GM19351 (cell line): ENCODE measurements around the gene CDC42EP4.
"Not testable (repeated sequence)": the region's sequence is repeated elsewhere in the genome, so short reads cannot be mapped to it uniquely, and the experiment has no call there.

Experiments used
- ATAC-seq: cut with Tn5 transposase; IDR thresholded peaks from one replicate; pipeline ENCODE4 v1.9.1; 2021; ENCODE audit warnings: mild to moderate bottlenecking, moderate library complexity; ENCODE audit not compliant: unreplicated experiment

CDC42EP4 gene

DNA sequence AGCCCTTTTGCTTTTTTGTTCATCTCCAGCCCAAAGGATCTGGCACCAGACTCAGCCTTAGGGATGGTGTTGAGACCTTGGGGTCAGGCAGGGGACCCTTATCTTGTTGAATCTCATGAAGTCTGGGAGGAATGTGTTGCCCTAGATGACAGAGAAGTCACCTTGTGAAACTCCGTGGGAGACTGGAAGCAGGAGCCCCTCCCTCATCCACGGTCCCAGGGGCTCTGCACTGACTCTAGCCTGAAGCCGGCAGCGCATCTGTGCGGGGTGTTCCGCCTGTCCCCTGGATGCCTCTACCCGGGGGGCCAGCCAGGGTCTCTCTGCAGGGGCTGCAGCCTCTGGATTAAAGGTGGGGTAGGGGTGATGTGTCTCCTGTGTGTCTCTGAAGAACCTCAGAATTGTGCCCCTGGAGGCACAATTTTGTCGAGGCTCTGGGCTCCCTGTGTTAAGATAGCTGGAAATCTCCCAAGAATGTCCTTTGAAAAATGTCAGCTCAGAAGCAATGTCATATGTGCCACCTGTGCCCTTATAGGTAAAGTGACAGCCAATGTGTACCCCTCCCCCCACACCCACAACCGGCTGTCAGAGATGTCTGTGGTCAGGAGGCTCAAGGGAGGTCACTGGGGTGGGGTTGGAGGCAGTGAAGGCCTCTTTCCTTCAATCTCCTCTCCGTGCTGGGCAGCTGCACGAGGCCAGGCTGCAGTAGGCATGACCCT lies 32.1 kb upstream of the CDC42EP4 start:
- ATAC-seq: no peak

DNA sequence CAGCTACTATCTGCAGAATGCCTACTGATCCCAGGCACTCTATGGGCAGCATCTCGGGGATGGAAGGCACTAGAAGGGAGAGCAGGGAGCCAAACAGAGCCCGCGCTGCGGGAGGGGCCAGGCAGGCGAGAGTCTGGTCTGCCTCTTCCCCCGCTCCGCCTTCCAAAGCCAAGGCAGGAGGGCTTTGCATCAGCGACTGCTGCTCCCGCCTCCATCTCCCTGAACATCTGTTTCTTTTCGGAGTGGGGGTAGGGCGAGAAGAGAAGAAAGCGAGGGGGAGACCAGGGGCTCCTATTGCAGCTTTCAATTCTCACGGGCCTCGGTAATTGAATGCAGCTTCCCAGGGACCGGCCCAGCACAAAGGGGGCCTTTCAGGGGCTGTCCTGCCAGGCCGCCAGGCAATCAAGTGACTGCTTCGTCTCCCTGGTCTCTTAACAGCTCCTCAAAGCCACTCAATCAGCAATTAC lies 31.4 kb upstream of the CDC42EP4 start:
- no peak for ATAC-seq

DNA sequence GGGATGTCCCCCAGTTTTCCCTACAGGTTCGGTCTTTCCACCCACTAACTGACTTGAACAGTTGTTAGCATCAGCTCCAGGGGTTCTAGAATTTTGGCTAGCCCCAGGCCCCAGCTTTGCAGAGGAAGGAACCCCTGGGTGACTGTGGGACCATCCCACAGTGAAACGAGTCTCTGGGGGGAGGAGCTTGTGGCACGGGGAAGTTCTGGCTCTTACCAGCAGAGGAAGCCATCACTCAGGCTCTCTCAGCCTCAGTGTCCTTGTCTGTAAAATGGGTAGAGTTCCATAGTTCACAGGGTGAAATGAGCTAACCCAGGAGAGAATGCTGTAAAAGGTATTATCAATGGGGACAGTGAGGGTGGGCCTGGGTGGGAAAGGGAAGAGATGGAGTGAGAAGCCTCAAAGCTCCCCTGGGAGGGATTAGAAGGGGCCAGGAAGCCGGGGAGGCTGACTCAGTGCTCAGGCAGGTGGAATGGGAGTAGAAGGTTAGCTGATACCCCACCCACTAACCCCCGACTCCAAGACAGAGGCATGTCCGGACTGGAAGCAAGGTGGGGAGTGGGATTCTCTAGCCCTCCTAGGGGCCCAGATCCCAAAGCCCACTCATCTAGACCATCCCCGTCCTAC lies 30.9 kb upstream of the CDC42EP4 start:
- no peak for ATAC-seq

DNA sequence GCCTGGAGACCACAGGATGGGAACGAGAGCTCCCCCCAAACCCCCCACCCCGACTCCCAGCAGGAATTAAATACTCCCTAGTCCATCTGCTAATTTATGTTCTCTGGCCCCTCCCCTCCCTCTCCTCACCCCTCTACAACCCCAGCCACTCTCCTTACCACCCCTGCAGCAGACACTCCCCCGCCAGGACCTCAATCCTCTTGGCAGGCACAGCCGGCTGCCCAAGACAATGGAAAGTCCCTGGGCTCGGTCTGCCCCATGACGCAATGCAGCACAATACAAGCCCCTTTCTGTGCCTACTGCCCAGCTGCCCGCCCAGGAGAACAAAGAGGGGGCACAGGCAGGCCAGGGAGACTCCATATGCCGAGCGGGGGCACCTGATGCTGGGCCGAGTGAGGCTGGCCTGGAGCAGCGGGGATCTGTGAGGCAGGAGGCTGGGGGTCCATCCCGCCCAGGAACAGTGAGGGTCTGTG lies 30.3 kb upstream of the CDC42EP4 start:
- ATAC-seq: no peak

DNA sequence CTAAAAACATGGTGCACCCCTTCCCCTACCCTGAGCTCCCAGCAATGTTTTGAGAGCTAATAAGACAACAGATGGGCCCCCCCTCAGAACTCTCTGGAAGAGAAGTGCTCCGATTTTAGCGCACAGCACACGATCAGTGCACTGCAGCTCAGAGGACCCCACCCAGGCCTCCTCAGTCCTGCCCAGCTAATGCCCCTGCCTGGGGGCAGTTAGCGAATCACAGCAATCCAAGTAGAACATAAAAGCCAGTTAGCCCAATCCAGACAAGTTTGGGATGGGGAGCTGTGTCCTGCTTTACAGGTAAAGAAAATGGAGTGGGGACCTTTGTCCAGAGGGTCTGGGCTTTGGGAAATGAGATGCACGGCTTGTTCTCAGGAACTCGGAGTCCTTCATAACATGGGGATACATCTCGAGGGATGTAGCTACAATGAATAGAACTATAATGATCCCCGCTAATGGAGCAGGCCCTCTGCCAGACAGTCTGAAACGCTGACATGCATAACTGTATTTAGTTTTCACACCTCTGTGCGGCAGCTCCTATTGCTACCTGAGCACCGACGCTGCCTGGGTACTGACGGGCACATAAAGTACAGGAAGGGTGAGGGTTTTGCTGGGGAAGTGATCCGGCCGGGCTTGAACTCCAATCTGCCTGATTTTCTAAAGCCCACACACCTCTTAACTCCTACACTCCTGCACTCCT lies 29.7 kb upstream of the CDC42EP4 start:
- no peak for ATAC-seq

DNA sequence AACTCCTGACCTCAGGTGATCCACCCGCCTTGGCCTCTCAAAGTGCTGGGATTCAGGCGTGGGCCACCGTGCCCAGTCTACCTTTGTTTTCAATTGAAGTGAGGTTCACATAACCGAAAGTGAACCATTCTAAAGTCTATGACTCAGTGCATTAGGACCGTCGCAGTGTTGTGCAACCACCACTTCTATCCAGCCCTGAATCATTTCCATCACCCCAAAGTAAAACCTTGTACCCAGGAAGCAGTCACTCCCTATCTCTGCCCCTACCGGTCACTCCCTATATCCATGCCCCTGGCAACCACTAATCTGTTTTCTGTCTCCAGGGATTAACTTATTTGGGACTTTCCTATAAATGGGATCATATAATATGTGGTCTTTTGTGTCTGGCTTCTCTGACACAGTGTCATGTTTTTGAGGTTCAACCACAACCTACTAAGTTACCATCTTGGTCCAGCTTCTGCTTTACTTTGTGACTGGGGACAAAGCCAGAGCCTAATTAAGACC lies 28.3 kb upstream of the CDC42EP4 start:
- no peak for ATAC-seq

DNA sequence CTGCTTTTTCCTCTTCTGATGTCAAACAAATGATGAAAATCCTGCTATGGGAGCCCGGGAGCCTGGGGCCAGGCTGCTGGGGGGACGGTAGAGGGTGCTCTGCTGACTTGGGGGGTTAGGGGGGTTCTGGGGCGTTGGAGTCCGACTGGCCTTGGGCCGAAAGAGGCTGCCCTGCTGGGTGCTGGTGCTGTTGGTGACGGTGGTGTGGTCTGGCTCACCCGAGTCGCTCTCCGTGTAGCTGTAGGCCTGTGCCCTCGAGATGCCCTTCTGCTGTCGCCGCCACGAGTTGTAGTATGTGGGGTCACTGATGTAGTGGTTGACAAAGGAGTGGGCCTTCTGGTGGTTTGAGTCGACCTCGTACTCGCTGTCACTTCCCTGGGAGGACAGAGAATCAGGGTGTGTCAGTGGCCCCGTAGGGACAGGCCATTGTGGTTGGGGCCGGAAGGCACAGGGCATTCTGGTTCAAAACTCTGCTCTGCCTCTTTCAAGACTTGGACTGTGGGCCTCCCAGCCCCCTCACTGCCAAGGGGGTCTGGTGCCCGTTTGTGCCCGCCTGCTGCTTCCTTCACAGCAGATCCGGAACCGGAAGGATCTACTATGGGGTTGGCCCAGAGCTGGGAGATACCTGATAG lies 26.9 kb upstream of the CDC42EP4 start:
- no peak for ATAC-seq

DNA sequence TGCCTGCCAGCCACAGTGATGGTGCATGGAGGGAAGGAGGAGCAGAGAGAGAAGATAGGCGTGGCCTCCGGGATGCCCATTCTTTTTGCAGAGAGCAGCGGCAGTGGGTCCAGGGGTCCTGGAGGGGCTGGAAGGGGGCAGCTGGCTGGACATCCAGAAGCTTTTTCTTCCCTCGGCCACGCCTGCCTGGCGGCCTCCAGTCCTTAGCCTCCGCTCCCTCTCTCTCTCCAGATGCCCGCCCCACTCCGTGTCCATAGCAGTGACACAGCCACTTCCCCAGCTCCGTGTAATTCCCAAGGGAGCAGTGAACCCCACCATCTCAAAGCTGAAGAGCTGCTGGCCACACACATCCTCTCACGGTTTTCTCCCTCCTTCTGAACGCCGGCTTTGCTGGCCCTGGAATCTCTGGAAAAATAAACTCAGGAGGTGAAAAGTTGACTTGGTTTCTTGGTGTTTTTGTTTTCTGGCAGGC lies 26.3 kb upstream of the CDC42EP4 start:
- ATAC-seq: no peak

DNA sequence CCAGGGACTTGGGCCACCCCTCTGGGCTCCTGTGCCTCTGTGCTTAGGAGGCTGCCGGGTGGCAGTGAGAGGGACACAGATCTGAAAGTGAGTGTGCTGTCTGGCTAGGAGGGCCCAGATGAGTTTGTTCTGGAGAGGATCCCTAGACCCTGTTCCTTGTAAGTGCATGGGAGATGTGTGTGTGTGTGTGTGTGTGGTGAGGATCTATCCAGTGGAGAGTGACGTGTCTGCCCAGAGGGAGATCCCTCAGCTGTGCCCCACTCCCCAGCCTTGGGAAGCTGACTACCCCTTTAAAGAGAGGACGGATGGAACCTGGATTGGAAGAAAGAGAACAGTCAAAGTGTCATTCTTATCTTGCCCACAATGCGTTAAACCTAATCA lies 25.5 kb upstream of the CDC42EP4 start:
- ATAC-seq: no peak

DNA sequence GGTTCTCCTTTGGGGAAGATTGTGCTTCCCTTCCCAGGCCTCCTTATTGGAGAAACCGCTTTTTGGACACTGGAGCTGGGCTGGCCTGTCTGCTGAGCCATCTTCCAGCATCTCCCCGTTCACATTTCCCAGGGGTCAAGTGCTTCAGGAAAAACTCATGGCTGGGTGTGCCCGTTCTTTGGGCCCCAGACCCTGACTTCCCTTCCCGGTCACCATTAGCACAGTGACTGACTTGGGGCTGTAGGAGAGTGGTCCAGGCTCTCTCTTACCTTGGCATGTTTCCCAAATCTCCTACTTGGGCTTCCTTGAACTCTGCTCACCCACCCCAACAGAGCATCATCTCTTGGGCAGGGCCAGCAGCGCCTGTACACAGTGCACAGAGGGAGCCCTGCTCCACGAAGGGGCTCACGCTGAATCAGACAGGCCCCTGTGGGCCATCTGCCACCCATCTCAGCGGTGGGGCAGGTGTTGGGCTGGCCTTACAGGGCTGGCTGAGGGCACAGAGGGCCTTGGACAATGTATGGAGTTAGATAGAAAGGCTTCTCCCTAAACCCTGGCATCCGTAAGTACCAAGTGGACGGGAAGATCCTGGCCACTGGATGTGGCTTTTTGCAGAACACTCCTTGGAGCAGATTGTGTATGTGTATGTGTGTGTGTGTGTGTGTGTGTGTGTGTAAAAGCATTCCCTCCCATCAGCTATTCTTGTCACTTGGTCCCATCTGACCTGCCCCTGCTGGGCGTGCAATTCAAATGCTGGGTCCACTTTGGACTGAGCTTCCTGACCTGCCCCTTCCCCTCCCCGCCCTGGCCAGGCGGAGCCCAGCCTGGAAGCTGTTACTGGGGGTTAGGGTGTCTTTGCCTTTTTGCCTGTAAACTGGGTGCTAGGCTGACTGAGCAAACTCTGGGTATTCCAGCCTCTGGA lies 24.9 kb upstream of the CDC42EP4 start:
- no peak for ATAC-seq

DNA sequence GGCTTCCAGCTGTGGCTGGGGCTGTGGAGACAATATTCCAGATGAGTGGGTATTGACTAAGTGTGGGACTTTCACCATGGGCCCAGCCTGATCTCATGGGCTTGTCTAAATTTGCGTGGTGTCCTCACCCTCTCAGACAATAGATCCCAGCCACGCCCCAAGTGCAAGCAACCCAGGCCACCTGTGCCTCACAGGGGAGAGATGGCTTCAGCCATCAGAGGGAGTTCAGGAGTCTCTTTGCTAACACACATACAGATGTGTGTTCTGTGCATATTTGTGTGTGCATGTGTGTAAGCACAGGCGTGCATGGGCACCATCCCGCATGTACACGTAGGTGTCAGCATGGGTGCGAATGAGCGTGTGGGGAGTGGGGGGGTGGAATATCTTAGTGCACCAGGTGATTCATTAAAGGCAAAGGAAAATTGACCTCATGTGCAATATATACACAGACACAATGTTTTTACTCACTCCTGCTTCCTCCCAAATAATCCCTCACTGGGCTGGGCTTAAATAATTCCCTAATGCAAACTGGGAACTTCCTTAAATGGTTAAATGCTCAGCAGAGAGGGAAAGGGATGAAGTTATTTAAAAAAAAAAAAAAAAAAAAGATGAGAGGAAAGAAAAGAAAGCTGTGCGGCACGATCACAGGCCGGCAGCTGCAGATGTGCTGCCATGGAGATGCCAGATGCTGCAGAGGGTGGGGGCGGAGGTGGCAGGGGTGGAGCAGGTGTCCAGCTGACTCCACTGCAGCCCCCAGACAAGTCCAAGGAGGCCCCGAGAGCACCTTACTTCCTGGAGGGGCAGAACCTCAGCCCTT lies 24.0 kb upstream of the CDC42EP4 start:
- no peak for ATAC-seq

DNA sequence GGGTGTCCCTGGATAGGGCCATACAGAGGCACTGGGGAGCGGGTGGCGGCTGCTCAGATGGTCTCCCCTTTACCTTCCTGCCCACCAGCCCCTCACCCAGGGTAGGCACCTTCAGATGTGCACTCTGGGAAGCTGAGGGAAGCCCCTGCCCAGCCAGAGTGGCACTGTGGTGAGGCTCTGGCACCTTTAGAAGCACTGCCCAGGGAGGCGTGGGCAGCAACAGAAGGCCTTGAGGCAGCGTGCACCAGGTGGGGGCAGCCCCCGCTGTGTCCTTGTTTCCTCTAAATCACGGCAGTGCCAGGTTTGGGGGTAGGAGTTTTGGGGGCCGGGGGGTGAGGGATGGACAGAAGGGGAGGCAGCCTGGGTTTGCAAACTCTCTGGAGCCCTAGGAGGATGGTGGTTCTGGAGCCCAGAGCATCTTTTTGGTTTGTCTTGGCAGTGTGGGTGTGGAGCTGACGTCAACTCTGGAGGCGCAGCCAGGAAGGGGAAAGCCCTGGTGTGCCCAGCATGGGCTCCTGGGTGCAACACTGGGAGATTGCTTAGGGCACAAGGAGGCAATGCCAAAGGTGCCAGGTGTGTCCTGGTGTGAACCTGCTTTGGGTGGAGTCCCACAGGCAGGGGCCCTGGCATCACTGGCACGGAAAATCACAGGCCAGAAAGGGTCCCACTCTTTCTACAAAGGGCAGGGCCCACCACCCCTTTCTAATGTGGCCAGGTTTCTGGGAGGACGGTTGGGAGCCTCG lies 23.1 kb upstream of the CDC42EP4 start:
- no peak for ATAC-seq

DNA sequence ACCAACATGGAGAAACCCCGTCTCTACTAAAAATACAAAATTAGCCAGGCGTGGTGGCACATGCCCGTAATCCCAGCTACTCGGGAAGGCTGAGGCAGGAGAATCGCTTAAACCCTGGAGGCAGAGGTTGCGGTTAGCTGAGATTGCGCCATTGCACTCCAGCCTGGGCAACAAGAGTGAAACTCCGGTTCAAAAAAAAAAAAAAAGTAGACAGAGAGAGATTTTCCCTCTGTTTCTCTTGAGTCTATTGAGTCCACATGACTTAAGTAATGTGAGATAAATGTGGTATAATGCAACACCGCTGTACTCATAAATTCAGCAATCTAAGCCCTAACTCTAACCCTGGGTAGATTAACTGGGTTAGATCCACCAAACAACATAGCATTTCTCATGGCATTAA lies 21.6 kb upstream of the CDC42EP4 start:
- not testable (repeated sequence) for ATAC-seq

DNA sequence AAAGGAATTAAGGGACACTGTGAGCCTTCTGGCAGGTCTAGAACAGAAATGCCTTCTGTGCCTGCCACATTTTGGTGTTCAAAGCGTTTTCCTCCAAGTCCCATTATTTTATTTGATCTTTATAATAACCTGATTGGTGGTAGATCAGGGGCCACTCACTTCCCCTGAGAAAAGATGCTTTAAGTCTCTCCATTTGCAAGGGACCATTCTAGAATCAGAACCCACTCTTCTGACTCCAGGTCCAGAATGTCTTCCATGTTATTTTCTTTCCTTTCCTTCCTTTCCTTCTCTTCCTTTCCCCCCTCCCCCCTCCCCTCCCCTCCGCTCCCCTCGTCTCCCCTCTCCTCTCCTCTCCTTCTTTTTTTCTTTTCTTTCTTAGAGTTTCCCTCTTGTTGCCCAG lies 19.3 kb upstream of the CDC42EP4 start:
- ATAC-seq: no peak

DNA sequence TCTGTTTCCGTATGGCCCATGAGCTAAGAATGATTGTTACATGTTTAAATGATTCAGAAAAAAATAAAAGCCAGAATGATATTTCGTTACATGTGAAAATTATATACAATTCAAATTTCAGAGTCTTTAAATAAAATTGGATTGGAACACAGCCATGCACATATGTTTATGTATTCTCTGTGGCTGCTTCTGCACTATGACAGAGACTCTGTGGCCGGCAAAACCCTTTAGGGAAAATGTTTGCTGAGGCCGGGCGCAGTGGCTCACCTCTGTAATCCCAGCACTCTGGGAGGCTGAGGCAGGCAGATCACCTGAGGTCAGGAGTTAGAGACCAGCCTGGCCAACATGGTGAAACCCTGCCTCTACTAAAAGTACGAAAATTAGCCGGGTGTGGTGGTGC lies 15.9 kb upstream of the CDC42EP4 start:
- no peak for ATAC-seq

DNA sequence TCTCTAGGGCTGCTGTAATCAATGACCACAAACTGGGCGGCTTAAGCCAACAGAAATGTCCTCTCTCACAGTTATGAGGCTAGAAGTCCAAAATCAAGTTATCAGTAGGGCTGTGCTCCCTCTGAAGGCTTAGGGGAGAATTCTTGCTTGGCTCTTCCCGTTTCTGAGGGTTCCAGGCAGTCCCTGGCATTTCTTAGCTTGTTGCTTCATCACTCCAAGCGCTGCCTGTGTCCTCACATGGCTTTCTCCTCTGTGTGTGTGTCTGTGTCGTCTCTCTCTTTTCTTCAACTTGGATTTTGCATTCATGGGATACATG lies 13.7 kb upstream of the CDC42EP4 start:
- no peak for ATAC-seq

DNA sequence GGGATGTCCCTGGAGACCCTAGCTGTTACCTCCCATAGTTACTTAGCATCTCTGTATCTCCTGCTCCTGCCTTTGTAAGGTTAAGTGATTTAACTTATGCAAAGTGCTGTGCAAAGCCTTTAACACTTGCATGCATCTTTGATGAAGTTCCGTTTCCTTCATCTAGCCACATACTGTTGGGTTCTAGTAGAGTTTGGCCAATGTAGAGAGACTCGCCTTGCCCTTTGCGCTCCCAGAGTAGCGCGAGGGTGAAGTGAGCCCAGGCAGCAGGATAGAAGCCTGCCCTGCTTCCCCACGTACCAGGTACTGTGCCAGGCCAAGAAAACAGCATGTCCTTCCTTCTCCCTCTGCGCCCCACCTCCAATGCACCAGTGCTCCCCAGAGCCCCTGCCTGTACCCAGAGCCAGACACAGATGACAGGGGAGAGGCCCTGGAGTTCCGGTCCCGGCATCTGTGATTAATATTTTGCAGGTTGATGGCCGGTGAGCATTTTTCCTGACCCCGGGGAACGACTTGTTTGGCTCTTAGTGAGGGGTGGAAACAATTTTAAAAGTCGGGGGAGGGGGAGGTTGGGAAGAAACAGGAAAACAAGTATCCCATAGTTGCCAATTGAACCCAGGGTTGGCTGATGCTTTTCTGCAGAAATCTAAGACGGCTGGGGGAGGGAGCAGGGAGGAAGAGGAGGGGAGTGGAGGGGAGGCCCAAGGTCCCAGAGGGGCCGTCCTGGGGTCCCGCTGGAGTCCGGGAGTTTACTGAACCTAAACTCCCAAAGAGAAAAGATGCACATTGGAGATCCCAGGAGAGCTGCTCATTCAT lies 13.1 kb upstream of the CDC42EP4 start:
- no peak for ATAC-seq

DNA sequence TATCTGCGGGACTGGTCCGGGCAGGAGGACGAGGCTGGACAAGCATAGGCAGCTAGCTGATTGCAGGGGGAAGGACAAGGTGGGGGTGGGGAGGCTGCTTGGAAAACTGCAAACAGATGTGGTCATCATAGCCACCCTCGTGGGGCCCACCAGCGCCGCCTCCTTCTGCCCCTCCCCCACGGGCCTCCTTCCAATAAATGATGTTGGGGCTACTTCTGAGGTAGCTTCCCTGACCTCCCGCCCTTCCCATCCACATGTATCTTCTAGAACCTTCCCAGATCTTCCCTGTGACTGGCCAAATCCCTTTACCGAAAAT lies 12.3 kb upstream of the CDC42EP4 start:
- no peak for ATAC-seq
